Measurements from ENCODE around the gene WTAP. TPM values are rescaled to one million over a fixed set of nuclear protein-coding genes. Genes with fewer than 3 reads are reported as not detected.
"Not testable (repeated sequence)": the region's sequence is repeated elsewhere in the genome, so short reads cannot be mapped to it uniquely, and the experiment has no call there.

WTAP gene
- total RNA-seq, 3 donors from 2014 or later, result 81.1 to 85.8 (median 84.4) TPM

- H3K9me3 ChIP-seq, result no peaks in the 10 kb centered on the region
- no peak for DNase-seq
- H3K36me3 ChIP-seq (ENCODE audit: low read depth), result peaks cover 10% of the 10 kb centered on the region
- peaks cover 11% of the 10 kb centered on the region for H3K4me1 ChIP-seq (ENCODE audit: low read depth)
- ATAC-seq, result no peak
- intact Hi-C loops (cut with DNase I, micrococcal nuclease), result loop anchor here in 1 of 2 donors (10.0 kb wide), 1 partner anchor 45 kb away; the partner anchor contains the start of gene TCP1
- H3K4me3 ChIP-seq, result no peak overlapping the region
- TF ChIP-seq, protein P1, sequence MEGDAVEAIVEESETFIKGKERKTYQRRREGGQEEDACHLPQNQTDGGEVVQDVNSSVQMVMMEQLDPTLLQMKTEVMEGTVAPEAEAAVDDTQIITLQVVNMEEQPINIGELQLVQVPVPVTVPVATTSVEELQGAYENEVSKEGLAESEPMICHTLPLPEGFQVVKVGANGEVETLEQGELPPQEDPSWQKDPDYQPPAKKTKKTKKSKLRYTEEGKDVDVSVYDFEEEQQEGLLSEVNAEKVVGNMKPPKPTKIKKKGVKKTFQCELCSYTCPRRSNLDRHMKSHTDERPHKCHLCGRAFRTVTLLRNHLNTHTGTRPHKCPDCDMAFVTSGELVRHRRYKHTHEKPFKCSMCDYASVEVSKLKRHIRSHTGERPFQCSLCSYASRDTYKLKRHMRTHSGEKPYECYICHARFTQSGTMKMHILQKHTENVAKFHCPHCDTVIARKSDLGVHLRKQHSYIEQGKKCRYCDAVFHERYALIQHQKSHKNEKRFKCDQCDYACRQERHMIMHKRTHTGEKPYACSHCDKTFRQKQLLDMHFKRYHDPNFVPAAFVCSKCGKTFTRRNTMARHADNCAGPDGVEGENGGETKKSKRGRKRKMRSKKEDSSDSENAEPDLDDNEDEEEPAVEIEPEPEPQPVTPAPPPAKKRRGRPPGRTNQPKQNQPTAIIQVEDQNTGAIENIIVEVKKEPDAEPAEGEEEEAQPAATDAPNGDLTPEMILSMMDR (IDR thresholded peaks at IDR 0.05), result no peak
These were observed 12.0 kb downstream of the WTAP start for GRCh38 chr6:159739341-159739740.

DNA sequence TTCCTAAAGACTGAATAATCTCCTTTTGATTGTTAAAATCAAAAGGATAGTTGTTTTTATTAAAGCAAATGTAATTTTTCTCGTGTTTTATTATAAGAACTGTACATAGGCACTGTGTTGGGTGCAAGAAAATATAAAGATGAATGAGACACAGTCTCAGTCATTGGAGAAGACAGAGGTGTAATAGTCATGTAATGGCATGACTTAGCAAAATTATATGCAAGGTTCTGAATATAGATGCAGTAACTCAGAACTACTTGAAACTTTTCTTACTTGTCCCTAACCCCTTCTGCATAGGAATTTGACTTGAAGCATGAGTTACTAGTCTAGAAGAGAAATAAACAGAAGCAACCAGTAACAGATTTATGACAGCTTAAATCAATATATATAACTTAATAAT, 14.9 kb downstream of the WTAP start:
- ATAC-seq (no peak), DNase-seq (no peak)
- Histone ChIP-seq H3K36me3 (ENCODE audit: low read depth) (peaks cover 15% of the 10 kb centered on the region), H3K9me3 (no peaks in the 10 kb centered on the region), H3K4me3 (no peak overlapping the region), H3K4me1 (ENCODE audit: low read depth) (no peaks in the 10 kb centered on the region)
- TF ChIP-seq, protein P1 (IDR thresholded peaks at IDR 0.05), result no peak
- intact Hi-C loops (cut with DNase I, micrococcal nuclease), result no loop called here

GRCh38 chr6:159745081-159745480, 17.8 kb downstream of the WTAP start:
- H3K36me3 ChIP-seq (ENCODE audit: low read depth), result peaks cover 15% of the 10 kb centered on the region
- H3K9me3 ChIP-seq, result no peaks in the 10 kb centered on the region
- ATAC-seq (no peak), DNase-seq (no peak)
- intact Hi-C loops (cut with DNase I, micrococcal nuclease), result no loop called here
- TF ChIP-seq, protein P1 (IDR thresholded peaks at IDR 0.05), result no peak
- no peak overlapping the region for H3K4me3 ChIP-seq
- no peaks in the 10 kb centered on the region for H3K4me1 ChIP-seq (ENCODE audit: low read depth)

DNA sequence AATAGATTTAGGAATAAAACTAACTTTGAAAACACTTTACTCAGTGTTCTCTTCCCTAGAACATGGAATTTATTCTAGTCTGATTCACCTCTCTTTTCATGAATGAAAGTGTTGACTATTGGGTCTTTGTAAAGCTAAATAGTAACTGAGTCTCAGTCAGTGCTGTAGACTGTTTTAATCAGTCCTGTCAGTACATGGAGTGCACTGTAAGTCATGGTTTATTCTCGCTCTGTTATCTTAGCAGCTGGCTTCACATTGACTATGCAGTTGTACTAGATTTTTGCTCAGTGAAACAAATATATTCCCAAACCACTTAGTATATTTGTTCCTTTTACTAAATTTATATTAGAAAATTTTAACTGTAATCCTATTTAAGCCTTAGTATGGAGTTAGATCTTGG, 19.5 kb downstream of the WTAP start:
- DNase-seq (no peak), ATAC-seq (no peak)
- Histone ChIP-seq H3K4me3 (no peak overlapping the region), H3K36me3 (ENCODE audit: low read depth) (peaks cover 17% of the 10 kb centered on the region), H3K9me3 (no peaks in the 10 kb centered on the region), H3K4me1 (ENCODE audit: low read depth) (no peaks in the 10 kb centered on the region)
- TF ChIP-seq, protein P1 (IDR thresholded peaks at IDR 0.05), result no peak
- intact Hi-C loops (cut with DNase I, micrococcal nuclease), result no loop called here

DNA sequence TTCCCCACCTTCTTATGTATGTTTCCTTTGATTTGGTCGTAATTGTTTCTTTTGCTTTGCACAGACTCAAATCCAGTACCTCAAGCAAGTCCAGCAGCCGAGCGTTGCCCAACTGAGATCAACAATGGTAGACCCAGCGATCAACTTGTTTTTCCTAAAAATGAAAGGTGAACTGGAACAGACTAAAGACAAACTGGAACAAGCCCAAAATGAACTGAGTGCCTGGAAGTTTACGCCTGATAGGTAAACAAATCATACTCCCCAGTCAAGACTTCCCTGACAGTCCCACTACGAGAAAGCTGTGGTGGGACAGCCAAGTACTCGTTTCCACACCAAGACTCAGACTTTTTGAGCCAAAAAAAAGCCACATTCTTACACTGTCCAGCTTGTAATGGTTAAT, 20.8 kb downstream of the WTAP start:
- intact Hi-C loops (cut with DNase I, micrococcal nuclease); H3K36me3 ChIP-seq (ENCODE audit: low read depth): not testable (repeated sequence)

GRCh38 chr6:159751448-159751847, 24.1 kb downstream of the WTAP start:
- Histone ChIP-seq H3K36me3 (ENCODE audit: low read depth) (peaks cover 6% of the 10 kb centered on the region), H3K4me3 (no peak overlapping the region), H3K9me3 (no peaks in the 10 kb centered on the region), H3K4me1 (ENCODE audit: low read depth) (no peaks in the 10 kb centered on the region)
- TF ChIP-seq, protein P1 (IDR thresholded peaks at IDR 0.05), result no peak
- ATAC-seq (no peak), DNase-seq (no peak)
- intact Hi-C loops (cut with DNase I, micrococcal nuclease), result no loop called here

More for the DNA sequence above, 20.8 kb downstream of the WTAP start:
- H3K9me3 ChIP-seq; ATAC-seq; DNase-seq; H3K4me1 ChIP-seq (ENCODE audit: low read depth); H3K4me3 ChIP-seq: not testable (repeated sequence)
